A549 (cell line): Measurements from ENCODE around the gene GRSF1. TPM values are rescaled to one million over a fixed set of nuclear protein-coding genes. Genes with fewer than 3 reads are reported as not detected.

ENCODE experiments used
- ATAC-seq, 2 experiments: fragments of 200-7000 bp in 1 of 2; fragments of >200 bp in 1 of 2; cut with Nextera tagmentation in 1 of 2; cut with Tn5 transposase in 1 of 2; 3 replicates each; pipeline versions ENCODE4 v1.8.0 to v1.9.1; 2018 to 2020; ENCODE audit warnings: mild to moderate bottlenecking in 1 of 2, moderate library complexity in 1 of 2
- CTCF ChIA-PET: fragments of 300-600 bp; sonication (Branson Sonifier 250); formaldehyde crosslinking; extraction: SDS; loops from one replicate; lab custom pipeline; 2021; ENCODE audit warnings: antibody characterized with exemption, inconsistent platforms; lab: Yijun Ruan, JAX
- POLR2A ChIA-PET: fragments of 350-600 bp; formaldehyde crosslinking; extraction: SDS; loops from one replicate; lab custom pipeline; 2021; ENCODE audit warnings: antibody characterized with exemption, inconsistent platforms; lab: Yijun Ruan, JAX
- DNase-seq, 2 experiments: peaks; one replicate each; pipeline versions ENCODE4 v3.0.0 to v3.0.0-alpha.2; 2011 to 2016; ENCODE audit warnings: low read depth in 1 of 2, low spot score in 1 of 2
- FAIRE-seq: peaks from 2 replicates; lab custom pipeline; 2011; peaks lifted over from hg19 to GRCh38; lab: Jason Lieb, UNC
- H3K27ac ChIP-seq, 2 experiments: fragments of >200 bp; sonication (Bioruptor Twin); formaldehyde crosslinking; 3 replicates each; pipeline ENCODE4 v1.5.1; 2016 to 2017
- H3K4me1 ChIP-seq: fragments of >200 bp; sonication (Bioruptor Twin); formaldehyde crosslinking; 3 replicates; pipeline ENCODE4 v1.6.1; 2016
- H3K4me2 ChIP-seq: fragments of >200 bp; sonication (Bioruptor Twin); formaldehyde crosslinking; 3 replicates; pipeline ENCODE4 v1.6.1; 2016
- H3K4me3 ChIP-seq: fragments of >200 bp; sonication (Bioruptor Twin); formaldehyde crosslinking; 3 replicates; pipeline ENCODE4 v1.5.1; 2016
- H3K9me3 ChIP-seq: fragments of >200 bp; sonication (Bioruptor Twin); formaldehyde crosslinking; 3 replicates; pipeline ENCODE4 v1.6.1; 2016
- CBX2 ChIP-seq: fragments of 200-600 bp; sonication (generic); IDR thresholded peaks from 2 replicates; pipeline ENCODE4 v1.6.1; 2016; ENCODE audit warnings: low read depth, mild to moderate bottlenecking, borderline replicate concordance
- EHF ChIP-seq: fragments of 250-450 bp; sonication (Bioruptor Pico); IDR thresholded peaks from 2 replicates; pipeline ENCODE4 v1.5.0; 2020; ENCODE audit warnings: mild to moderate bottlenecking
- HOXA7 ChIP-seq: fragments of 250-450 bp; sonication (Bioruptor Pico); IDR thresholded peaks from 2 replicates; pipeline ENCODE4 v1.5.0; 2020; ENCODE audit warnings: mild to moderate bottlenecking, moderate library complexity
- JUN ChIP-seq, 2 experiments: fragments of >200 bp; sonication (Bioruptor Twin); formaldehyde crosslinking; IDR thresholded peaks; 2 replicates in 1 of 2; 3 replicates in 1 of 2; pipeline ENCODE4 v1.6.1; 2016 to 2017
- MAFK ChIP-seq: fragments of 450-650 bp; IDR thresholded peaks from 2 replicates; pipeline ENCODE4 v1.6.1; 2014; ENCODE audit not compliant: partially characterized antibody
- MAZ ChIP-seq: fragments of 150-350 bp; IDR thresholded peaks from 2 replicates; pipeline ENCODE4 v1.6.1; 2014; ENCODE audit warnings: antibody characterized with exemption, low read depth, low read length, borderline replicate concordance
- MYC ChIP-seq: IDR thresholded peaks from 2 replicates; pipeline ENCODE4 v1.6.1; 2012; ENCODE audit warnings: mild to moderate bottlenecking, inconsistent platforms, low read length, improper control_type of control experiment, borderline replicate concordance
- NPAS2 ChIP-seq: fragments of 250-450 bp; sonication (Bioruptor Pico); IDR thresholded peaks from 2 replicates; pipeline ENCODE4 v1.8.0; 2022; ENCODE audit warnings: mild to moderate bottlenecking, moderate library complexity, borderline replicate concordance
- NR3C1 ChIP-seq: fragments of >200 bp; sonication (Bioruptor Twin); formaldehyde crosslinking; IDR thresholded peaks from 3 replicates; pipeline ENCODE4 v1.6.1; 2017
- POLR2AphosphoS2 ChIP-seq: conservative IDR thresholded peaks from 2 replicates; pipeline ENCODE4 v1.6.1; 2012; ENCODE audit warnings: low read length, improper control_type of control experiment, inconsistent platforms
- RCOR1 ChIP-seq: fragments of 150-350 bp; IDR thresholded peaks from 2 replicates; pipeline ENCODE4 v1.6.1; 2014; ENCODE audit warnings: antibody characterized with exemption, low read length, low read depth
- TFCP2L1 ChIP-seq: fragments of 250-450 bp; sonication (Bioruptor Pico); IDR thresholded peaks from 2 replicates; pipeline ENCODE4 v1.5.0; 2021; ENCODE audit warnings: mild to moderate bottlenecking
- ZC3H11A ChIP-seq: fragments of 450-650 bp; IDR thresholded peaks from 2 replicates; pipeline ENCODE4 v1.6.1; 2014; ENCODE audit warnings: antibody characterized with exemption, mild to moderate bottlenecking
- WGBS: methylation state at CpG from one replicate; pipeline ENCODE4 v1.1.6; 2017; ENCODE audit errors: missing lambda C conversion rate; 5-methylcytosine and 5-hydroxymethylcytosine counted together
- polyA plus RNA-seq, 4 experiments: library from polyadenylated mRNA; depleted of rRNA in 3 of 4; stranded (reverse); fragments of >200 nt; fragmentation: RNase III in 1 of 4; extraction: RNeasy Plus Mini Kit Qiagen cat#74134 plus additional on column Dnase treatment in 1 of 4; gene quantifications; 2 replicates in 3 of 4; 3 replicates in 1 of 4; pipeline ENCODE4 v1.2.3, GENCODE V29; 2011 to 2017
- TF ChIP-seq, protein P1 (sequence below): fragments of >200 bp; sonication (Bioruptor Twin); formaldehyde crosslinking; IDR thresholded peaks from 3 replicates; pipeline ENCODE4 v1.5.1; 2016
- TF ChIP-seq, protein P2 (sequence below): fragments of 450-650 bp; IDR thresholded peaks from 2 replicates; pipeline ENCODE4 v1.6.1; 2014; ENCODE audit warnings: antibody characterized with exemption
- TF ChIP-seq, protein P3 (sequence below): fragments of 200-600 bp; sonication (generic); IDR thresholded peaks from 2 replicates; pipeline ENCODE4 v1.6.1; 2016; ENCODE audit warnings: antibody characterized with exemption, mild to moderate bottlenecking, moderate library complexity
- TF ChIP-seq, protein P4 (sequence below): fragments of 250-450 bp; sonication (Bioruptor Pico); IDR thresholded peaks from 2 replicates; pipeline ENCODE4 v1.5.0; 2021; ENCODE audit warnings: mild to moderate bottlenecking, moderate library complexity, borderline replicate concordance

Gene GRSF1
- polyA plus RNA-seq, 2 of the 4 experiments (the other 2 are of a cell fraction), result 94.3 to 112 TPM

DNA sequence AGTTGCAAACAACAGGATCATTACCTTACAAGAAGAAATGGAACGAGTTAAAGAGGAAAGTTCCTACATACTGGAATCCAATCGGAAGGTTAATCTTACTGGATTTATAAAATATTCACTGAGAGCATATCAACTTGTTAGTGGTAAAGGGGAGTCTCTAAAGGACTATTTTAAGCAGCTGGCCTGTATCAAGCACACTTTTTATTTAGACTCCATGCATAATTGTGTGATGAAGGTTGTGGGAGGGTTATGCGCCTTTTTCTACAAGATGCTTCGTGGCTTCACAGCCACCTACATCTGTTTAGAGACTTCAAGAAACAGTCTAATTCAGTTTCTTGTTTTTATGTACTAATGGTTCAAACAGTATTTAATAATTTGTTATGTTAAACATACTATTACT lies 56.6 kb downstream of the GRSF1 start:
- POLR2A ChIA-PET, result no interaction called here
- H3K4me2 ChIP-seq, result no peak overlapping the region
- H3K4me3 ChIP-seq, result no peak overlapping the region
- no peak overlapping the region for H3K27ac ChIP-seq
- TF ChIP-seq JUN (IDR thresholded peaks at IDR 0.05), result no peak
- TF ChIP-seq, protein P1, sequence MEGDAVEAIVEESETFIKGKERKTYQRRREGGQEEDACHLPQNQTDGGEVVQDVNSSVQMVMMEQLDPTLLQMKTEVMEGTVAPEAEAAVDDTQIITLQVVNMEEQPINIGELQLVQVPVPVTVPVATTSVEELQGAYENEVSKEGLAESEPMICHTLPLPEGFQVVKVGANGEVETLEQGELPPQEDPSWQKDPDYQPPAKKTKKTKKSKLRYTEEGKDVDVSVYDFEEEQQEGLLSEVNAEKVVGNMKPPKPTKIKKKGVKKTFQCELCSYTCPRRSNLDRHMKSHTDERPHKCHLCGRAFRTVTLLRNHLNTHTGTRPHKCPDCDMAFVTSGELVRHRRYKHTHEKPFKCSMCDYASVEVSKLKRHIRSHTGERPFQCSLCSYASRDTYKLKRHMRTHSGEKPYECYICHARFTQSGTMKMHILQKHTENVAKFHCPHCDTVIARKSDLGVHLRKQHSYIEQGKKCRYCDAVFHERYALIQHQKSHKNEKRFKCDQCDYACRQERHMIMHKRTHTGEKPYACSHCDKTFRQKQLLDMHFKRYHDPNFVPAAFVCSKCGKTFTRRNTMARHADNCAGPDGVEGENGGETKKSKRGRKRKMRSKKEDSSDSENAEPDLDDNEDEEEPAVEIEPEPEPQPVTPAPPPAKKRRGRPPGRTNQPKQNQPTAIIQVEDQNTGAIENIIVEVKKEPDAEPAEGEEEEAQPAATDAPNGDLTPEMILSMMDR, result no peak
- TF ChIP-seq MAFK, result no peak
- TF ChIP-seq TFCP2L1 (CRISPR knock-in tag), result no peak
- TF ChIP-seq, protein P2, sequence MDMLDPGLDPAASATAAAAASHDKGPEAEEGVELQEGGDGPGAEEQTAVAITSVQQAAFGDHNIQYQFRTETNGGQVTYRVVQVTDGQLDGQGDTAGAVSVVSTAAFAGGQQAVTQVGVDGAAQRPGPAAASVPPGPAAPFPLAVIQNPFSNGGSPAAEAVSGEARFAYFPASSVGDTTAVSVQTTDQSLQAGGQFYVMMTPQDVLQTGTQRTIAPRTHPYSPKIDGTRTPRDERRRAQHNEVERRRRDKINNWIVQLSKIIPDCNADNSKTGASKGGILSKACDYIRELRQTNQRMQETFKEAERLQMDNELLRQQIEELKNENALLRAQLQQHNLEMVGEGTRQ, result no peak
- no peak for TF ChIP-seq POLR2AphosphoS2
- TF ChIP-seq ZC3H11A, result no peak
- TF ChIP-seq RCOR1, result no peak
- no peak for TF ChIP-seq EHF
- no peak for TF ChIP-seq HOXA7
- H3K4me1 ChIP-seq, result no peaks in the 10 kb centered on the region
- WGBS, result 92% methylated on average over 4 of the region's 4 CpGs
- CTCF ChIA-PET, result no interaction called here
- DNase-seq (no peak), FAIRE-seq (no peak), ATAC-seq (no peak)
- H3K9me3 ChIP-seq, result no peaks in the 10 kb centered on the region

DNA sequence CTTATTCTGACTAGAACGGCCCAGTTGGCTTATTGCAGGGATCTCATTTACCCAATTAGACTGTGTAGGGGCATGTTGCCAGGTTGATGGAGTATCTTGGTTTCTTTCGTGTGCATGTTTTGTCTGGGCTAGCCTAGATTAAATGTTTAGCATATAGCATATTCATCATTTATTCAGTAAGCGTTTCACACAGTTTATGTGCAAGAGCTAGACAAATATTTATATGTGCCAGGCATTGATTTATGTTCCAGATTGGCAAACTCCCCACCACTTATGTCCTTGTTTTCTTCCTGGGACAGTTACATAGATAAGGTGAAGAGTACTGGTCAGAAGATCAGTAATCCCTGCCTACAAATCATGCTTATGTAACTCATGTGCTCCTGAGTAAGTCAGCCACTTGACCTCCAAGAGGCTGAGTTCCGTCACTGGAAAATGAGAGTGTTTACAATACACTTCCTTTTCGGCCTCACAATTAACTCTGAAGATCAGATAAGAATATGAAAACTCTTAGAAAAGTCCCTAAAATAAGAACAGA lies 60.7 kb downstream of the GRSF1 start:
- ATAC-seq (no peak), FAIRE-seq (no peak), DNase-seq (no peak)
- Histone ChIP-seq H3K27ac (no peak overlapping the region), H3K4me3 (no peak overlapping the region), H3K4me2 (no peak overlapping the region), H3K9me3 (no peaks in the 10 kb centered on the region), H3K4me1 (no peaks in the 10 kb centered on the region)
- 81% methylated on average over 5 of the region's 5 CpGs for WGBS
- POLR2A ChIA-PET, result no interaction called here
- no peak for TF ChIP-seq MAZ
- no peak for TF ChIP-seq JUN (IDR thresholded peaks at IDR 0.05)
- no peak for TF ChIP-seq MYC
- TF ChIP-seq, protein P3, sequence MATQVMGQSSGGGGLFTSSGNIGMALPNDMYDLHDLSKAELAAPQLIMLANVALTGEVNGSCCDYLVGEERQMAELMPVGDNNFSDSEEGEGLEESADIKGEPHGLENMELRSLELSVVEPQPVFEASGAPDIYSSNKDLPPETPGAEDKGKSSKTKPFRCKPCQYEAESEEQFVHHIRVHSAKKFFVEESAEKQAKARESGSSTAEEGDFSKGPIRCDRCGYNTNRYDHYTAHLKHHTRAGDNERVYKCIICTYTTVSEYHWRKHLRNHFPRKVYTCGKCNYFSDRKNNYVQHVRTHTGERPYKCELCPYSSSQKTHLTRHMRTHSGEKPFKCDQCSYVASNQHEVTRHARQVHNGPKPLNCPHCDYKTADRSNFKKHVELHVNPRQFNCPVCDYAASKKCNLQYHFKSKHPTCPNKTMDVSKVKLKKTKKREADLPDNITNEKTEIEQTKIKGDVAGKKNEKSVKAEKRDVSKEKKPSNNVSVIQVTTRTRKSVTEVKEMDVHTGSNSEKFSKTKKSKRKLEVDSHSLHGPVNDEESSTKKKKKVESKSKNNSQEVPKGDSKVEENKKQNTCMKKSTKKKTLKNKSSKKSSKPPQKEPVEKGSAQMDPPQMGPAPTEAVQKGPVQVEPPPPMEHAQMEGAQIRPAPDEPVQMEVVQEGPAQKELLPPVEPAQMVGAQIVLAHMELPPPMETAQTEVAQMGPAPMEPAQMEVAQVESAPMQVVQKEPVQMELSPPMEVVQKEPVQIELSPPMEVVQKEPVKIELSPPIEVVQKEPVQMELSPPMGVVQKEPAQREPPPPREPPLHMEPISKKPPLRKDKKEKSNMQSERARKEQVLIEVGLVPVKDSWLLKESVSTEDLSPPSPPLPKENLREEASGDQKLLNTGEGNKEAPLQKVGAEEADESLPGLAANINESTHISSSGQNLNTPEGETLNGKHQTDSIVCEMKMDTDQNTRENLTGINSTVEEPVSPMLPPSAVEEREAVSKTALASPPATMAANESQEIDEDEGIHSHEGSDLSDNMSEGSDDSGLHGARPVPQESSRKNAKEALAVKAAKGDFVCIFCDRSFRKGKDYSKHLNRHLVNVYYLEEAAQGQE, result no peak
- no peak for TF ChIP-seq CBX2
- TF ChIP-seq NPAS2 (CRISPR knock-in tag), result no peak
- no peak for TF ChIP-seq RCOR1
- TF ChIP-seq NR3C1, result no peak
- TF ChIP-seq, protein P4, sequence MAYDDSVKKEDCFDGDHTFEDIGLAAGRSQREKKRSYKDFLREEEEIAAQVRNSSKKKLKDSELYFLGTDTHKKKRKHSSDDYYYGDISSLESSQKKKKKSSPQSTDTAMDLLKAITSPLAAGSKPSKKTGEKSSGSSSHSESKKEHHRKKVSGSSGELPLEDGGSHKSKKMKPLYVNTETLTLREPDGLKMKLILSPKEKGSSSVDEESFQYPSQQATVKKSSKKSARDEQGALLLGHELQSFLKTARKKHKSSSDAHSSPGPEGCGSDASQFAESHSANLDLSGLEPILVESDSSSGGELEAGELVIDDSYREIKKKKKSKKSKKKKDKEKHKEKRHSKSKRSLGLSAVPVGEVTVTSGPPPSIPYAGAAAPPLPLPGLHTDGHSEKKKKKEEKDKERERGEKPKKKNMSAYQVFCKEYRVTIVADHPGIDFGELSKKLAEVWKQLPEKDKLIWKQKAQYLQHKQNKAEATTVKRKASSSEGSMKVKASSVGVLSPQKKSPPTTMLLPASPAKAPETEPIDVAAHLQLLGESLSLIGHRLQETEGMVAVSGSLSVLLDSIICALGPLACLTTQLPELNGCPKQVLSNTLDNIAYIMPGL (CRISPR knock-in tag), result no peak
- CTCF ChIA-PET, result no interaction called here
